ENCODE results near the gene PPIC.

DNA sequence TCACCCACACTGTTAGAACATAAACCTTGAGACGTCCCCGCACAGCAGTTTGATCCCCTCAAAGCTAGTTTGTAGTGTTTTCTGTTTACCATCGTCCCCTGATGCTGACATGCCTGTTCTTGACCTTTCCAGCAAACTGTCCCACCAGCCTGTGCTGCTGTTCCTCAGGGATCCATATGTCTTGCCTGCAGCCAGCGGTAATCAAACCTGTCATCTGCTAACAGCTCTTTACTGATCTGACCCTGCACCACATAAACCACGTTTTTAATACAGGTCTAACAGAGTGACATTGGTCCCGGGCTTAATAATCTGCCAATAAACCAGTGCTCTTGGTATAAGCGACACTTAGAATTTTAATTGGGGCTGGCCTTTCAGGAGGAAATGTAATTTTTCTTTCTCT is 34.7 kb downstream of the PPIC start:
- no peak for TF ChIP-seq CTCF (IDR thresholded peaks at IDR 0.05)
- TF ChIP-seq POLR2A (IDR thresholded peaks at IDR 0.05): no peak
- TF ChIP-seq EP300 (IDR thresholded peaks at IDR 0.05): no peak
